GM18505 (cell line): ENCODE measurements around the gene ELOVL6.
"Not testable (repeated sequence)": the region's sequence is repeated elsewhere in the genome, so short reads cannot be mapped to it uniquely, and the experiment has no call there.

ENCODE experiments used
- ATAC-seq: cut with Tn5 transposase; IDR thresholded peaks from one replicate; pipeline ENCODE4 v1.9.1; 2021; ENCODE audit not compliant: unreplicated experiment
- POLR2A ChIP-seq: IDR thresholded peaks from 4 replicates; pipeline ENCODE4 v1.6.1; 2011; ENCODE audit warnings: borderline replicate concordance; ENCODE audit not compliant: insufficient read depth, insufficient read length; ENCODE audit errors: extremely low read depth

ELOVL6 gene

GRCh38 chr4:110059556-110060191 is 138.7 kb downstream of the ELOVL6 start:
- ATAC-seq = peak; percentile 73

GRCh38 chr4:110058677-110059076 is 139.7 kb downstream of the ELOVL6 start:
- ATAC-seq = no peak
- no peak for TF ChIP-seq POLR2A

More at GRCh38 chr4:110059556-110060191, 138.7 kb downstream of the ELOVL6 start:
- TF ChIP-seq POLR2A = no peak

- ATAC-seq = peak; percentile 86
- no peak for TF ChIP-seq POLR2A
These were observed 143.2 kb downstream of the ELOVL6 start for GRCh38 chr4:110055158-110055768.

DNA sequence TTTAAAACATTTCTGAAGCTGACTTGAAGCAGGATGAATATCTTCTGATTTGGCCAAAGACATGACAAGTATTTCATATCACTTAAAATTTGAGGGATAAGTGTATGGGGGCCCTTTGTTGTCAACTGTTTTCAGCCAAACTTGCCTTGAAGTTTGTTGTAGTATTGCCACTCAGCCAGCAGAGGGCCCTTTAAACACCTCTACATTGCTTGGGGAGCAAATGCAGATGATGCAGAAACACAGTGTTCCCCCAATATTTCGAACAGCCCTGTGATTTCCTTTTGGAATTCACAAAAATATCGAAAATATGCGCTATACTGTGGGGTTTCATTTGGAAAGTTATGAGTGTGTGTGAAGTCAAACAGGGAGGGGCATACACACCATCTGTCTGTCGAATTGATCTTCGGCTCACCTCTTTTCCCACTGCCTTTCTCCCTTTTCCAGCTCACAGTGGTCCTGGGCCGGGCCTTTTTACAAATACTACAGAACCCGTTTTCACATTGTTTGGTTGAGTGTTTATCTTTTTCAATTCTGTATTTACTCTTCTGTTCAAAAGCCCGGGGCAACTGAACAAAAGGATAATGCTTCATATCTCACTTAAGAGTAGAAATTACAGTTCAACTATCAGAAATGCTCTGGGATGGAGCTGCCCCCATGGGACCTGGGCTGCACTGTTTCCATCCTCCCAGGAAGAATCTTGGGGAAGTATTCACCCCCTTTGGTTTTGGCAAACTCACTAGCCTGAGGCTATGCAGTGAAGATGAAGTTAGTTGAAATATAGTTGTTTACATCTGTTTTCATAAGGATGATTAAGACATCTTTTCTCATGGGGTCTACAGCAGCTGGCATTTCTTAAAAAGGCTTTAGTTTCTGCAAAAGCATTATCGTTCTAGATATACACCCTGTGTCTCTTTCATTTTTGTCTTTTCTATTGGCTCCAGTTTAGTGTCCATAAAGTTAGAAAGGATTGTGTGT is 148.2 kb downstream of the ELOVL6 start:
- no peak for TF ChIP-seq POLR2A
- ATAC-seq = peak; percentile 55

GRCh38 chr4:110046588-110047049 is 151.8 kb downstream of the ELOVL6 start:
- no peak for ATAC-seq

GRCh38 chr4:110042545-110043517 is 155.6 kb downstream of the ELOVL6 start:
- ATAC-seq = no peak
- no peak for TF ChIP-seq POLR2A

More at GRCh38 chr4:110046588-110047049, 151.8 kb downstream of the ELOVL6 start:
- no peak for TF ChIP-seq POLR2A

- no peak for ATAC-seq
- TF ChIP-seq POLR2A = no peak
These were observed 156.7 kb downstream of the ELOVL6 start for GRCh38 chr4:110041735-110042134.

DNA sequence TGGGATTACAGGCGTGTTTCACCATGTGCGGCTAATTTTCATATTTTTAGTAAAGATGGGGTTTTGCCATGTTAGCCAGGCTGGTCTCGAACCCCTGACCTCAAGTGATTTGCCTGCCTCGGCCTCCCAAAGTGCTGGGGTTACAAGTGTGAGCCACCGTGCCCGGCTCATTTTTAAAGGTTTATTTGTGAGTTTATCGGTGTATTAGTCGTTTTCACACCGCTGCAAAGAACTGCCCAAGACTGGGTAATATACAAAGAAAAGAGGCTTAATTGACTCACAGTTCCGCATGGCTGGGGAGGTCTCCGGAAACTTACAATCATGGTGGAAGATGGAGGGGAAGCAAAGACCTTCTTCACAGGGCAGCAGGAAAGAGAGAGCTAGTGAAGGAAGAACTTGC is 159.3 kb downstream of the ELOVL6 start:
- ATAC-seq = not testable (repeated sequence)

- ATAC-seq = peak; percentile 99
- TF ChIP-seq POLR2A = no peak
These were observed 164.4 kb downstream of the ELOVL6 start for GRCh38 chr4:110034026-110034393.

GRCh38 chr4:110033355-110034025 is 164.9 kb downstream of the ELOVL6 start:
- ATAC-seq = peak; percentile 8
- no peak for TF ChIP-seq POLR2A

GRCh38 chr4:110032603-110033002 is 165.8 kb downstream of the ELOVL6 start:
- ATAC-seq = no peak
- no peak for TF ChIP-seq POLR2A

DNA sequence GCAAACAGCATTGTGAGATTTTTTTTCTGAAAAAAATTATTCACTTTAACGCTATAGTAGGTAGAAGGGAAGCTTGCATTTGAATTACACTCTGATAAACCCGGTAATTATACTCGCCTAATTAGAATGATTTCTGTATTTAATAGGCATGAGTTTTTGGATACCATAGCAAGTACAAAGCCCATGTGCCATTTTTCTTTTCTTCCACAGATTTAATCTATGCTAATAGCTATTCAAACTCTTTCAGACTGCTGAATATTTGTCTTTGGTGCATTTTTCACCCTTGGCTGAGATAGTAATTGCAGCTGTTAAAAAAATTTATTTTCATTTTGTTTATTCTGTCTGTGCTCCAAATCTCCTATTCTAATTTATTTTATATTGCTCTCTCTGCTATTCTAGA is 172.7 kb downstream of the ELOVL6 start:
- ATAC-seq = no peak
- no peak for TF ChIP-seq POLR2A
